HepG2 (cell line): Measurements from ENCODE around the gene TAS1R1. TPM values are rescaled to one million over a fixed set of nuclear protein-coding genes. Genes with fewer than 3 reads are reported as not detected.

Source experiments
- ATAC-seq: fragments of 200-7000 bp; cut with Tn5 transposase; 3 replicates; pipeline ENCODE4 v1.9.1; 2020; ENCODE audit warnings: mild to moderate bottlenecking, moderate library complexity
- BruUV-seq: library from RNA; stranded (reverse); fragments of 400-500 nt; replicated peaks from 2 replicates; lab custom pipeline; 2021; lab: Mats Ljungman, UMichigan
- CTCF ChIA-PET: fragments of 300-600 bp; formaldehyde crosslinking; extraction: SDS; loops from one replicate; lab custom pipeline; 2021; ENCODE audit warnings: low total read pairs, inconsistent platforms, low intra/inter-chr PET ratio; lab: Yijun Ruan, JAX
- POLR2A ChIA-PET: fragments of 350-600 bp; sonication (Branson Sonifier 250); formaldehyde crosslinking; loops from one replicate; lab custom pipeline; 2020; ENCODE audit warnings: antibody characterized with exemption, inconsistent platforms; lab: Yijun Ruan, JAX
- DNase-seq: peaks from one replicate; pipeline ENCODE4 v3.0.0-alpha.2; 2015; ENCODE audit warnings: low spot score
- FAIRE-seq: peaks from 3 replicates; lab custom pipeline; 2011; peaks lifted over from hg19 to GRCh38; lab: Jason Lieb, UNC
- H2AFZ ChIP-seq: one replicate; pipeline ENCODE4 v1.6.1; 2011; ENCODE audit warnings: low read length, inconsistent platforms
- H3K27ac ChIP-seq: fragments of 300-600 bp; 3 replicates; pipeline ENCODE4 v1.8.0; 2011; ENCODE audit warnings: mixed run types, mild to moderate bottlenecking, mixed read lengths, low read length, inconsistent platforms; ENCODE audit not compliant: insufficient read depth; ENCODE audit errors: extremely low read length
- H3K27me3 ChIP-seq, 2 experiments: fragments of 200-600 bp in 1 of 2; 2 replicates in 1 of 2; 3 replicates in 1 of 2; pipeline versions ENCODE4 v1.6.0 to v1.8.0; 2011; ENCODE audit warnings: low read length in 2 of 2, mild to moderate bottlenecking in 2 of 2, moderate library complexity in 2 of 2, inconsistent platforms in 1 of 2; ENCODE audit not compliant: insufficient read depth in 2 of 2, control insufficient read depth in 1 of 2
- H3K36me3 ChIP-seq, 2 experiments: fragments of 200-600 bp in 1 of 2; replicated peaks in 1 of 2; 2 replicates in 1 of 2; 3 replicates in 1 of 2; pipeline versions ENCODE4 v1.5.1 to v1.8.0; 2011; ENCODE audit warnings: low read length in 2 of 2, inconsistent platforms in 1 of 2; ENCODE audit not compliant: insufficient read depth in 2 of 2, control insufficient read depth in 1 of 2
- H3K4me1 ChIP-seq: 2 replicates; pipeline ENCODE4 v1.5.1; 2012; ENCODE audit warnings: low read length, inconsistent platforms; ENCODE audit not compliant: insufficient read depth
- H3K4me2 ChIP-seq: 2 replicates; pipeline ENCODE4 v1.6.0; 2011; ENCODE audit warnings: low read depth, low read length, inconsistent platforms
- H3K4me3 ChIP-seq, 3 experiments: fragments of 200-600 bp in 1 of 3; sonication (generic), shearing (Covaris generic) in 1 of 3; replicated peaks in 1 of 3; 2 replicates each; pipeline ENCODE4 v1.5.1; 2011 to 2016; ENCODE audit warnings: low read length in 3 of 3, inconsistent platforms in 2 of 3, low read depth in 2 of 3, mild to moderate bottlenecking in 2 of 3, control low read depth in 1 of 3, mixed read lengths in 1 of 3; ENCODE audit not compliant: insufficient read depth in 1 of 3
- H3K79me2 ChIP-seq: one replicate; pipeline ENCODE4 v1.6.1; 2011; ENCODE audit warnings: low read length, inconsistent platforms; ENCODE audit not compliant: insufficient read depth
- H3K9ac ChIP-seq: 2 replicates; pipeline ENCODE4 v1.6.0; 2011; ENCODE audit warnings: mild to moderate bottlenecking, low read depth, low read length, inconsistent platforms; ENCODE audit not compliant: insufficient read depth
- H3K9me3 ChIP-seq: 2 replicates; pipeline ENCODE4 v1.5.1; 2012; ENCODE audit warnings: mild to moderate bottlenecking, low read length
- H4K20me1 ChIP-seq: 2 replicates; pipeline ENCODE4 v1.6.0; 2011; ENCODE audit warnings: inconsistent platforms, mild to moderate bottlenecking, low read length, moderate library complexity; ENCODE audit not compliant: insufficient read depth
- AFF4 ChIP-seq: sonication (generic); formaldehyde crosslinking; IDR thresholded peaks from 2 replicates; pipeline ENCODE4 v1.4.0; 2020; ENCODE audit warnings: missing genetic modification reagents
- FOXA3 ChIP-seq: IDR thresholded peaks from 2 replicates; pipeline ENCODE4 v1.6.1; 2016; ENCODE audit warnings: missing genetic modification reagents, missing compliant biosample characterization
- JUND ChIP-seq: sonication (generic); formaldehyde crosslinking; IDR thresholded peaks from 2 replicates; pipeline ENCODE4 v1.8.0; 2022; ENCODE audit warnings: mild to moderate bottlenecking, missing genetic modification reagents
- POGK ChIP-seq: sonication (generic); formaldehyde crosslinking; conservative IDR thresholded peaks from 2 replicates; pipeline ENCODE4 v1.8.0; 2022; ENCODE audit warnings: mild to moderate bottlenecking, moderate library complexity, missing genetic modification reagents
- ZBTB40 ChIP-seq, 2 experiments: fragments of 450-650 bp in 1 of 2; sonication (generic) in 1 of 2; formaldehyde crosslinking in 1 of 2; IDR thresholded peaks; 2 replicates each; pipeline versions ENCODE4 v1.6.1 to v1.8.0; 2016 to 2022; ENCODE audit warnings: antibody characterized with exemption in 1 of 2, mild to moderate bottlenecking in 1 of 2, missing genetic modification reagents in 1 of 2
- ZNF207 ChIP-seq: fragments of 450-650 bp; IDR thresholded peaks from 2 replicates; pipeline ENCODE4 v1.6.1; 2016; ENCODE audit warnings: antibody characterized with exemption, borderline replicate concordance
- ZNF274 ChIP-seq: sonication (generic); formaldehyde crosslinking; IDR thresholded peaks from 2 replicates; pipeline ENCODE4 v1.5.1; 2020; ENCODE audit warnings: mild to moderate bottlenecking, missing genetic modification reagents
- ZNF879 ChIP-seq: sonication (generic); formaldehyde crosslinking; IDR thresholded peaks from 2 replicates; pipeline ENCODE4 v1.8.1; 2023; ENCODE audit warnings: missing genetic modification reagents
- WGBS: methylation state at CpG from one replicate; pipeline ENCODE4 v1.1.6; 2017; ENCODE audit warnings: low lambda C conversion rate; 5-methylcytosine and 5-hydroxymethylcytosine counted together
- in situ Hi-C: cut with HindIII; loops from 2 replicates; pipeline ENCODE4 v1.10.0; 2017; ENCODE audit warnings: low pct_unique_long_range_greater_than_20kb; ENCODE audit not compliant: extremely low pct_ligation_motif_present
- intact Hi-C: fragments of 100-400 bp; cut with micrococcal nuclease; formaldehyde crosslinking; loops from one replicate; pipeline ENCODE4 v1.10.0; 2022; ENCODE audit not compliant: unreplicated experiment
- polyA plus RNA-seq, 8 experiments: library from polyadenylated mRNA; depleted of rRNA in 3 of 8; stranded (reverse) in 7 of 8; unstranded in 1 of 8; fragments of >200 nt; fragmentation: Illumina TruSeq in 4 of 8; extraction: Trizol in 4 of 8; gene quantifications; 2 replicates each; pipeline versions ENCODE4 v1.2.1 to v1.2.3, GENCODE V29; 2011 to 2016; ENCODE audit warnings: low read depth in 4 of 8, missing spikeins in 1 of 8, mixed read lengths in 1 of 8; ENCODE audit not compliant: insufficient read depth in 1 of 8
- total RNA-seq, 5 experiments: library from RNA; depleted of rRNA; stranded (reverse); fragments of >200 nt; fragmentation: Illumina TruSeq; extraction: Trizol; gene quantifications; 2 replicates each; pipeline ENCODE4 v1.2.3, GENCODE V29; 2016; ENCODE audit warnings: low read depth in 1 of 5

The TAS1R1 gene
- total and polyA plus RNA-seq, 2 of the 13 experiments (the other 11 are each of a cell fraction or from before 2014, with no cell fraction given), result 1.4 to 1.6 TPM

- no peak for FAIRE-seq
- H3K79me2 ChIP-seq, result no peaks in the 10 kb centered on the region
- 97% methylated on average over 4 of the region's 5 CpGs for WGBS
- no peak for TF ChIP-seq ZNF274 (CRISPR knock-in tag)
- no peak for TF ChIP-seq FOXA3
- no peak for TF ChIP-seq POGK
- TF ChIP-seq JUND (CRISPR knock-in tag), result no peak
- no peak for TF ChIP-seq ZNF207
- TF ChIP-seq AFF4 (CRISPR knock-in tag), result no peak
- no peak for TF ChIP-seq ZBTB40 (IDR thresholded peaks at IDR 0.05)
- TF ChIP-seq ZBTB40 (CRISPR knock-in tag; IDR thresholded peaks at IDR 0.05), result no peak
- TF ChIP-seq ZNF879, result no peak
These were observed 18.8 kb upstream of the TAS1R1 start for GRCh38 chr1:6536291-6536690.

More at GRCh38 chr1:6536291-6536690, 18.8 kb upstream of the TAS1R1 start:
- in situ Hi-C loops, result no loop called here
- ChIA-PET CTCF (no interaction called here), POLR2A (interaction anchor here (1.0 kb wide), 1 partner anchor 19 kb away, joined by 5 read pairs; the partner anchor contains the start of gene TAS1R1)
- Histone ChIP-seq H2AFZ (no peak overlapping the region), H3K4me1 (no peaks in the 10 kb centered on the region), H3K27me3 (no peaks in the 10 kb centered on the region), H3K9me3 (no peaks in the 10 kb centered on the region), H3K36me3 (peaks cover 15 to 63% of the 10 kb centered on the region in 2 experiments), H3K27ac (no peak overlapping the region), H4K20me1 (no peaks in the 10 kb centered on the region), H3K9ac (no peak overlapping the region), H3K4me2 (no peak overlapping the region), H3K4me3 (no peak overlapping the region)
- intact Hi-C loops, result no loop called here
- ATAC-seq (no peak), DNase-seq (no peak)
- no TSS peak for BruUV-seq
